GM18508 (cell line): ENCODE results near the gene LRBA.
"Not testable (repeated sequence)": the region's sequence is repeated elsewhere in the genome, so short reads cannot be mapped to it uniquely, and the experiment has no call there.

Source experiments
- ATAC-seq: cut with Tn5 transposase; IDR thresholded peaks from one replicate; pipeline ENCODE4 v1.9.1; 2021; ENCODE audit warnings: moderate number of reproducible peaks; ENCODE audit not compliant: insufficient read depth, unreplicated experiment

The LRBA gene

DNA sequence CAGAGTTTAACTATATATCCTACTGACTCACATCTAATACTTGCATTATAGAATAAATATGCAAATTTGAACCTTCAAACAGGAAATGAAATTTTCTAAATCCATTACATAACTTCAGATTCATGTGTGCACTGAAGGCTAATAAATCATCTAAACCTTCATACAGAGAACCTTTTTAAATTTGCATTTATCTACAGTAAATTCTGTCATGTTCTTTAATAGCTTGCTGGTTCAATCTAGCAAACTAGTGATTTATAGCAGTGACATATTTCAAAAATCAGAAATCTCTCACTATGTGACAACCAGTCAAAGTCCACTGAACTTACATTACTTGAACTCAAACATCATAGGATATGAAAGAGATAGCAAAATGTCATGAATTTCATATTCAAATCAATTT, 65.1 kb downstream of the LRBA start:
- ATAC-seq: no peak

GRCh38 chr4:150949342-150949741, 65.7 kb downstream of the LRBA start:
- ATAC-seq: no peak

DNA sequence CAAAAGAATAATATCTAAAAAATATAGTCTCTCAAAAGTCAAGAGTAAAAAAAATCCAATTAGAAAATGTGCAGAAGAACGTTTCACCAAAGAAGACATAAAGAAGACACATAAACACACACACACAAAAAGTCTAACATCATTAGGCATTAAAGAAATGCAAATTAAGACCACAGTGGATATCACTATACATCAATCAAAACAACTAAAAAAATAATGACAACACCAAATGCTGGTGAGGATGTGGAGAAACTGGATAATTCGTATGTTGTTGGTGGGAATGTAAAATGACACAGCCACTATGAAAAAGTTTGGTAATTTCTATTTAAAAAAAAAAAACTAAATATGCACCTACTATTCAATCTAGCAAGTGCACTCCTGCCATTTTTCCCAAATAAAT, 66.4 kb downstream of the LRBA start:
- no peak for ATAC-seq

DNA sequence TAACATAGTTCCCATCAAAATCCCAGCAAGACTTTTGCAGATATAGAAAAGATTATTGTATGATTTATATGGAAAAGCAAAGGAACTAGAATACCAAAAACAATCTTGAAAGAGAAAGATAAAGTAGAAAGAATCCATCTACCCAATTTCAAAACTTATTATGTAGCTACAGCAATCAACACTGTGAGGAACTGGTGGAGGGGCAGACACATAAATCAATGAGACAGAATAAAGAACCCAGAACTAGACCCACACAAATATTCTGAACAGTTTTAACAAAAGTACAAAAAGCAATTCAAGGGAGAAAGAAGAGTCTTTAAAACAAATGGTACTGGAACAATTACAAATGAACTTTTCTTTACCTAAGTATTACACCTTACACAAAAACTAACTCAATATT, 67.0 kb downstream of the LRBA start:
- no peak for ATAC-seq

- ATAC-seq: no peak
Measured at GRCh38 chr4:150944660-150945059, 70.4 kb downstream of the LRBA start.

- no peak for ATAC-seq
Measured at GRCh38 chr4:150943818-150944217, 71.3 kb downstream of the LRBA start.

DNA sequence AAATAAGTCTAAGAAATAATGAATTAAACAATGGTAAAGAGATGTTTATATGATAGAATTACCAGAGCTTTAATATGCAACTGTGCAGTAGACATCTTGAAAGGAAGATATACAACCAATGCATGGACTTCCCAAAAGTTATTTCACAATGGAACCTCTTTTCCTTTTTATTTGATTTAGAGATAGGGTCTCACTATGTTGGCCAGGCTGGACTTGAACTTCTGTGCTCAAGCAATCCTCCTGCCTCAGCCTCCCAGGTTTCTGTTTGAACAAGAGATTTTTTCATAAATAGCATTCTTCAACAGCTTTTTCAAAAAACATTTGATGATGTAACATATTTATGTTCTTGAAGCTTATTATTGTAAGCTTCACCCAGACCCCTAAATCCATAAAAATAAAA, 72.0 kb downstream of the LRBA start:
- ATAC-seq: no peak

DNA sequence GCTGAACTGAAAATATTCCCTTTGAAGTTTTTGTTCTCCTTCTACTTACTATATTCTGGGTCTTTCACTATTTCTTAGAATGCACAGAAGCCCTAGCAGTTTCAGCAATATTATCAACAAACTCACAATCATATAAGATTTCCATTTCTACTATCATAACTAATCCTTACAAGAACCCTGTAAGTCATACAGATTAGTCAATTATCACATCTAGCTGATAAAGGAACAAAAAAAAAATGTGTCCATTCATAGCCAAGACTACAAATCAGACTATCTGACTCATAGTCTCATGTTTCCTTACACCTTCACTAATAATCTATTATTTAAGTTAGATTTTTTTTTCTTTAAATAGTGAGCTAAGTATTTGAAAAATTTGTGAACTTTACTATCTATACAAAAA, 72.5 kb downstream of the LRBA start:
- no peak for ATAC-seq

GRCh38 chr4:150940123-150940522, 75.0 kb downstream of the LRBA start:
- ATAC-seq: no peak

- ATAC-seq: no peak
Measured at GRCh38 chr4:150939530-150939929, 75.6 kb downstream of the LRBA start.

DNA sequence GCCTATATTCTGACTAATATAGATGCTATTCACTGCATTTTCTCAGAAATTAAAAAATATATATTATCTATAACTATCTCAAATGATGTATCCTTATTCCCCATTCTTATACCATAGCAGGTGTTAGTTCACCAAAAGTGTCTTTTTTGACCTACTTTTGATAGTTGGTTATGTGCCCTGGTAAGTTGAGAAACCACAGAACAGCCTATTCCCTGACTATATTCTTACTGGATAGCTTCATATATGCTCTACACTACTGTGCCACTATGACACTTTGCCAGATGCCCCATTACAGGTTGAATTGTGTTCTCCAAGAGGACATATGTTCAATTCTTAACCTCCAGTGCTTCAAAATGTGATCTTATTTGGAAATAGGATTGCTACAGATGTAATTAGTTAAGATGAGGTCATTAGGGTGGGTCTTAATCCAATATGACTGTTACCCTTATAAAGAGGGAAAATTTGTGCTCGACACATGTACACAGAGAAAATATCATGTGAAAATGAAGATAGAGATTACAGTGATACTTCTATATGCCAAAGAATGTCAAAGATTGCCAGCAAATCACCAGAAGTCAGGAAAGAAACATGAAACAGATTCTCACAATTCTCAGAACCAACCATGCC, 76.1 kb downstream of the LRBA start:
- ATAC-seq: no peak

GRCh38 chr4:150938417-150938816, 76.7 kb downstream of the LRBA start:
- no peak for ATAC-seq

- no peak for ATAC-seq
Measured at GRCh38 chr4:150934022-150934421, 81.1 kb downstream of the LRBA start.

DNA sequence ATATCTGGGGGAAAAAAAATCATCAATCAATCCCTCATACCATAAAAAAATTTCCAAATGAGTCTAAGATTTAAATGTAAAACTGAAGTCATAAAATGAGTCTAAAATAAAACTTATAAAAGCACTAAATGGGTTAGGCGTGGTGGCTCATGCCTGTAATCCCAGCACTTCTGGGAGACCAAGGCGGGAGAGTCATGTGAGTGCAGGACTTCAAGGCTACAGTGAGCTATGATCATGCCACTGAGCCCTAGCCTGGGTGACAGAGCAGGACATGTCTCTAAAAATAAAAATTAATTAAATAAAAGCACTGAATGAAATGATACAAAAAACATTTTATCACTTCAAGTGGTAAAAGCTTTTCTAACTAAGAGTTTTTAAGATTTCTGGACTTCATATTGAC, 83.3 kb downstream of the LRBA start:
- ATAC-seq: no peak

GRCh38 chr4:150931005-150931404, 84.1 kb downstream of the LRBA start:
- ATAC-seq: no peak

- ATAC-seq: no peak
Measured at GRCh38 chr4:150923945-150924344, 91.1 kb downstream of the LRBA start.

- not testable (repeated sequence) for ATAC-seq
Measured at GRCh38 chr4:150921486-150921885, 93.6 kb downstream of the LRBA start.

DNA sequence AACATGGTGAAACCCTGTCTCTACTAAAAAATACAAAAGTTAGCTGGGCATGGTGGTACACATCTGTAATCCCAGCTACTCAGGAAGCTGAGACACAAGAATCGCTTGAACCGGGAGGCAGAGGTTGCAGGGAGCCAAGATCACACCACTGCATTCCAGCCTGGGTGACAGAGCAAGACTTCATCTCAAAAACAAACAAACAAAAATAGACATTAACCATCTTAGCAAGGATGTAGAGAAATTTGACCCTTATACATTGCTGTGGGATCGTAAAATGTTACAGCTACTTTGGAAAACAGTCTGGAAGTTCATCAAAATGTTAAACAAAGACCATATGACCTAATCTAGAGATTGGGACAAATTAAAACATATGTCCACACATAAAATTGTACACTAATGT, 96.5 kb downstream of the LRBA start:
- not testable (repeated sequence) for ATAC-seq

- ATAC-seq: no peak
Measured at GRCh38 chr4:150911326-150911725, 103.8 kb downstream of the LRBA start.

DNA sequence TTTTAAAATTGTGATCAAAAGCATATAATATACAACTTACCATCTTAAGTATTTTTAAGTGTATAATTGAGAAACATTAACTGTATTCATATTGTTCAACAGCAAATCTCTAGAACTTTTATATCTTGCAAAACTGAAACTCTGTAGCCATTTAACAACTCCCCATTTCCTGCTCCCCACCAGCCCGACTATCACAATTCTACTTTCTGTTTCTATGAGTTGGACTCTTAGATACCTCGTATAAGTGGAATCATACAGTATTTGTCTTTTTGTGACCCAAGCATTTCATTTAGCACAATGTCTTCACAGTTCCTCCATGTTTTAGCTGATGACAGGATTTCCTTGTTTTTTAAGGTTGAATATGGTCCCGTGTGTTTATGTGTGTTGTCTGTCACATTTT, 106.0 kb downstream of the LRBA start:
- ATAC-seq: no peak

DNA sequence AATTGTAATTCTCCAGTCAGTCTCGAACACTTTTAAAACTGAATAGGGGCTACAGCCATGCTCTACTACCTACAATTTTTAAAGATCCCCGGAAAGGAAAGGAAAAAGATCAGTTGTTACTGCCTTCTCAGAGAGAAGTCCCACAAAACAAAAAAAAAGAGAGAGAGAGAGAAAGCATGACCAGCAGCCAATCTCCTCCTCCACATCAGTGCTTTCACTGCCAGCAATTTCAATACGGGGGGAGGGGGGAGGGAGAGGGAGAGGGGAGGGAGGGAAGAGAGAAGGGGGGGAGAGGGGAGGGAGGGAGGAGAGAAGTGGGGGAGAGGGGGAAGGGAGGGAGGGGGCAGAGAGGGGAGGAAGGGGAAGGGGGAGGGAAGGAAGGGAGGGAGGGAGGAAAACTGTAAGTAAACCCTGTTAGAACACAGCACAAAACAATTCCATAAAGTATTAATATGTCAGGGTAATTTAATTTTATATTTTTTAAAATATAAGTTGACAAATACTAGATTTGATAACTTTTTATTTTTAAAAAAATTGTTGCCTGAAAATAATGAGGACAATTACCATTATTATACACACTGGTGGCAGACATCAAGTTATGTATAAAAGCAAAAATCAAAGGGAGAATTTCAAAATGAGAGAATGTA, 108.0 kb downstream of the LRBA start:
- no peak for ATAC-seq

DNA sequence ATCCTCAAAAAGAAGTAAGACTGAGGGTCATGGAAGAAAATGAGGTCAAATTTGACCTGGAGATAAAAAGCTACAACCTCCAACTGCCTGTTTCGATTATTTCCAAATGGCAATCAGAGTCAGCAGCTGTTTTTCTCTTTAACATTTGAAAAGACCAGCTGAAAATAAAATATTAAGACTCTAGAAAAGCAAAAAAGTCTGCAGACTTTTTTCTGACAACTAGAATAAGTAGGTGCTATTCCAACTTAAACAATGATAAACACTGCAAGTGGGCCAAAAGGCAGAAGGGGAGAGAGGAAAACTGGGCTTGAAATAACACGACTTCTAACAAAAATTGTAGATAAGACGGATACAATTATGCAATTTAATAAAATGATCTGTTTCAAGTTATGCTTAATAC, 110.4 kb downstream of the LRBA start:
- ATAC-seq: no peak
